NB4 (cell line): ENCODE measurements around the gene PPFIA4.

ENCODE experiments used
- DNase-seq: peaks from one replicate; pipeline ENCODE4 v3.0.0; 2010; ENCODE audit warnings: low read depth
- H3K4me3 ChIP-seq: one replicate; pipeline ENCODE4 v1.5.1; 2011; ENCODE audit warnings: mild to moderate bottlenecking, low read depth, low read length, moderate library complexity
- CTCF ChIP-seq: IDR thresholded peaks from one replicate; pipeline ENCODE4 v1.5.1; 2012; ENCODE audit warnings: low read depth, low read length
- MYC ChIP-seq: IDR thresholded peaks from 2 replicates; pipeline ENCODE4 v1.6.1; 2011; ENCODE audit warnings: low read depth, low read length
- POLR2A ChIP-seq: IDR thresholded peaks from 2 replicates; pipeline ENCODE4 v1.6.1; 2011; ENCODE audit warnings: mild to moderate bottlenecking; ENCODE audit not compliant: insufficient read length; ENCODE audit errors: extremely low read depth
- TF ChIP-seq, protein P1 (sequence below): IDR thresholded peaks from 2 replicates; pipeline ENCODE4 v1.6.1; 2011; ENCODE audit warnings: low read depth, low read length

PPFIA4 gene

DNA sequence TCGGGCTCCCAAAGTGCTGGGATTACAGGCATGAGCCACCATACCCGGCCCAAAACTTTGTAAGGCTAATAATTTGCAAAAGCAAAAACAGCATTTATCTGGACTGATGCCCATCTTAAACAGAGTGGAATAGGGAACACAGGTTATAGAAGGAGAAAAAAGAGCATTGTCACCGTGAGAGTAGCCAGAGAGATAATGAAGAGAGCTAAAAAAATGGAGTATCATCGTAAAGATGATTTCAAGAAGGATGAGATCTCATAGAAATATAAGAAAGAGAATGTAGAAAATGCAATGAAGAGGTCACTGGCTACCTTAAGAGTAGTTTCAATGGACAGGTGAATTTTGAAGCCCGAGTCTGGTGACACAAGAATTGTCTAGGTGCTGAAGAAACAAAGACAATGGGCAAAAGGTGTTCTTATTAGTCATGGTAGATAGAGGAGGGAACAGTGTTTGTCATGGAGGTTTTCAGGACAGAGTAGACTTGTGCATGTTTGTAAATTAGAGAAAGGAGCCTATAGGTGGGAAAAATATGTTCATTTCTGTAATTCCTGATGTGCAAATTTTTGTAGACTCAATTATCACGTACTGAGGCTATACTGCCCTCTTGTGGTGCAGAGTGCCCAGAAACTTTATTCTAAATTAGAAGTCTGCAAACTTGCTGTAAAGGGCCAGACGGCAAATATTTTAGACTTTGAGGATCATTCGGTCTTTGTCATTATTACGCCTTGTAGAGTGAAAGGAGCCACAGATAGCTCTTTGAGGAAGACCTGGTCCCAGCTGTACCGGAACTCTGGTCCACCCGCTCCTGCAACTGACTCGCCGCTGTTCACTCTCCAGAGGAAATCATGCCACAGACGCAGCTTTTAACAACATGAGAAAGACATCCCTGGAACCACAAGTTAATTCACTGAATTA lies 27.2 kb upstream of the PPFIA4 start:
- DNase-seq: peak; percentile 74
- no peak overlapping the region for H3K4me3 ChIP-seq
- peak; percentile 74 for TF ChIP-seq CTCF
- TF ChIP-seq, protein P1, sequence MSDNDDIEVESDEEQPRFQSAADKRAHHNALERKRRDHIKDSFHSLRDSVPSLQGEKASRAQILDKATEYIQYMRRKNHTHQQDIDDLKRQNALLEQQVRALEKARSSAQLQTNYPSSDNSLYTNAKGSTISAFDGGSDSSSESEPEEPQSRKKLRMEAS: no peak
- no peak for TF ChIP-seq POLR2A
- TF ChIP-seq MYC: no peak

- H3K4me3 ChIP-seq: no peak overlapping the region
- DNase-seq: no peak
- TF ChIP-seq MYC (no peak), CTCF (no peak), POLR2A (no peak)
- TF ChIP-seq, protein P1: no peak
Measured at GRCh38 chr1:203000217-203000944, 25.9 kb upstream of the PPFIA4 start.

DNA sequence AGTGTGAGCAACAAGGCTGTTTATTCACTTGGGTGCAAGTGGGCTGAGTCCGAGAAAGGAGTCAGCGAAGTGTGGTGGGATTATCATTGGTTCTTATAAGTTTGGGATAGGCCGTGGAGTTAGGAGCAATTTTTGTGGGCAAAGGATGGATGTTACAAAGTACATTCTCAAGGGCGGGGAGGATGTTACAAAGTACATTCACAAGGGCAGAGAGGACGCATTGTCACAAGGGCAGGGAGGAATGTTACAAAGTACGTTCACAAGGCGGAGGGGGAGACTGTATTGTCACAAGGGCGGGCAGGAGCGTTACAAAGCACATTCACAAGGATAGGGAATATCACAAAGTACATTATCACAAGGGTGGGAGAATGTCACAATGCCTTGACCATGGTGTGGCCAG lies 24.3 kb upstream of the PPFIA4 start:
- DNase-seq: no peak
- no peak overlapping the region for H3K4me3 ChIP-seq

DNA sequence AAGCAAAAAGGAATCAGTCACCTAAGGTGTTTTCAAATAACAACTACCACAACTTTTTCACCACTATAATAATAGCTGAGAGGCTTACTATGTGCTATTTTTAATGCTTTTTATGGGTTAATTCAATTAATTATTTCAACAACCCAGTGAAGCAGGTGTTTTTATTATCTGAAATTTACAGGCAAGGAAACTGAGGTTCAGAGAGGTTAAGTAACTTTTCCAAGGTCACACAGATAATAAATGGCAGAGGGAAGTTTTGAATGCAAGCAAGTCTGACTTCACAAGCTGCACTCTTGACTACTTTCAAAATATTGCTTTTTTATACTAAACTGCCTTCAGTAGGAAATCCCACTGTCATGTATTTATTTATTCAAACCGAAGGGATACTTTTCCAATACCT lies 23.3 kb upstream of the PPFIA4 start:
- DNase-seq: no peak
- H3K4me3 ChIP-seq: no peak overlapping the region
- TF ChIP-seq POLR2A: no peak
- TF ChIP-seq MYC: no peak
- TF ChIP-seq, protein P1: no peak
- no peak for TF ChIP-seq CTCF

More for the DNA sequence above, 24.3 kb upstream of the PPFIA4 start:
- TF ChIP-seq MYC (no peak), CTCF (no peak), POLR2A (no peak)
- TF ChIP-seq, protein P1: no peak

GRCh38 chr1:203005395-203006142 lies 20.7 kb upstream of the PPFIA4 start:
- TF ChIP-seq, protein P1: peak; percentile 48
- TF ChIP-seq MYC: 0 out of 2 replicates have a peak, but pooled peaks have one; percentile 12
- H3K4me3 ChIP-seq: peak overlapping the region; percentile 66
- DNase-seq: peak; percentile 67
